HCT116 (cell line): ENCODE results near the gene SCFD2. TPM values are rescaled to one million over a fixed set of nuclear protein-coding genes. Genes with fewer than 3 reads are reported as not detected.

Experiments used
- ATAC-seq: fragments of 200-7000 bp; cut with Tn5 transposase; 2 replicates; pipeline ENCODE4 v1.9.1; 2020; ENCODE audit warnings: mild to moderate bottlenecking, moderate library complexity
- BruUV-seq: library from RNA; stranded (reverse); fragments of 400-500 nt; replicated peaks from 2 replicates; lab custom pipeline; 2021; lab: Mats Ljungman, UMichigan
- CTCF ChIA-PET: fragments of 300-600 bp; sonication (Branson Sonifier 250); formaldehyde crosslinking; loops from one replicate; lab custom pipeline; 2021; ENCODE audit warnings: antibody characterized with exemption; lab: Charles Lee
- POLR2A ChIA-PET: fragments of 300-600, 350-600 bp; sonication (Branson Sonifier 250); formaldehyde crosslinking; loops from one replicate; lab custom pipeline; 2021; ENCODE audit warnings: antibody characterized with exemption; lab: Charles Lee
- RAD21 ChIA-PET, 2 experiments: fragments of 300-600 bp; sonication (Branson Sonifier 250); formaldehyde crosslinking; loops; one replicate each; lab custom pipeline; 2023; ENCODE audit warnings: low total read pairs in 2 of 2; ENCODE audit not compliant: uncharacterized antibody in 2 of 2, unreplicated experiment in 2 of 2, low non-redundant PET in 1 of 2; lab: Charles Lee
- DNase-seq: peaks from one replicate; pipeline ENCODE4 v3.0.0-alpha.2; 2010; ENCODE audit warnings: low read depth, low spot score
- H2AFZ ChIP-seq: fragments of 200-600 bp; shearing (Covaris generic), sonication (generic); 2 replicates; pipeline ENCODE4 v1.6.1; 2017; ENCODE audit warnings: low read depth, mixed run types, mixed read lengths, antibody characterized with exemption, low read length; ENCODE audit not compliant: poor library complexity, severe bottlenecking
- H3K27ac ChIP-seq: 2 replicates; pipeline ENCODE4 v1.5.1; 2012; ENCODE audit warnings: low read depth, low read length
- H3K27me3 ChIP-seq: fragments of 200-600 bp; sonication (generic); 2 replicates; pipeline ENCODE4 v1.6.1; 2016; ENCODE audit warnings: mixed run types, low read length, mixed read lengths; ENCODE audit not compliant: insufficient read depth
- H3K36me3 ChIP-seq, 2 experiments: fragments of 200-500 bp in 1 of 2; fragments of 200-600 bp in 1 of 2; sonication (Bioruptor generic) in 1 of 2; sonication (generic) in 1 of 2; 2 replicates each; pipeline versions ENCODE4 v1.5.1 to v1.6.1; 2014 to 2016; ENCODE audit warnings: low read length in 2 of 2, inconsistent platforms in 1 of 2, mixed read lengths in 1 of 2, mixed run types in 1 of 2; ENCODE audit not compliant: insufficient read depth in 2 of 2, control insufficient read depth in 1 of 2
- H3K4me1 ChIP-seq, 2 experiments: fragments of 200-600 bp in 1 of 2; sonication (generic) in 1 of 2; 2 replicates each; pipeline versions ENCODE4 v1.5.1 to v1.6.1; 2012 to 2017; ENCODE audit warnings: low read length in 2 of 2, inconsistent platforms in 1 of 2, mild to moderate bottlenecking in 1 of 2, mixed read lengths in 1 of 2, mixed run types in 1 of 2, moderate library complexity in 1 of 2; ENCODE audit not compliant: insufficient read depth in 2 of 2, control insufficient read depth in 1 of 2
- H3K4me2 ChIP-seq: fragments of 200-600 bp; sonication (generic); 2 replicates; pipeline ENCODE4 v1.6.1; 2017; ENCODE audit warnings: mixed run types, low read length, mixed read lengths
- H3K4me3 ChIP-seq, 2 experiments: fragments of 200-600 bp in 1 of 2; sonication (generic) in 1 of 2; replicated peaks in 1 of 2; 2 replicates each; pipeline ENCODE4 v1.5.1; 2011 to 2016; ENCODE audit warnings: low read length in 2 of 2, control low read depth in 1 of 2, low read depth in 1 of 2, mild to moderate bottlenecking in 1 of 2, mixed read lengths in 1 of 2, mixed run types in 1 of 2
- H3K79me2 ChIP-seq: fragments of 200-600 bp; sonication (generic); 2 replicates; pipeline ENCODE4 v1.6.1; 2017; ENCODE audit warnings: mild to moderate bottlenecking, mixed run types, low read length, moderate library complexity, mixed read lengths; ENCODE audit not compliant: insufficient read depth
- H3K9ac ChIP-seq: fragments of 200-600 bp; sonication (generic); 2 replicates; pipeline ENCODE4 v1.6.1; 2016; ENCODE audit warnings: low read length, mixed read lengths
- H3K9me2 ChIP-seq: fragments of 200-600 bp; sonication (generic), shearing (Covaris generic); 2 replicates; pipeline ENCODE4 v1.6.1; 2017; ENCODE audit warnings: mixed run types, mild to moderate bottlenecking, moderate library complexity; ENCODE audit not compliant: insufficient read depth
- H3K9me3 ChIP-seq, 2 experiments: fragments of 200-500 bp in 1 of 2; fragments of 200-600 bp in 1 of 2; sonication (Bioruptor generic) in 1 of 2; sonication (generic) in 1 of 2; 2 replicates each; pipeline ENCODE4 v1.6.1; 2014 to 2017; ENCODE audit warnings: low read length in 2 of 2, mixed read lengths in 2 of 2, inconsistent platforms in 1 of 2, low read depth in 1 of 2, mild to moderate bottlenecking in 1 of 2, mixed run types in 1 of 2, moderate library complexity in 1 of 2; ENCODE audit not compliant: control insufficient read depth in 1 of 2, insufficient read depth in 1 of 2
- H4K20me1 ChIP-seq: fragments of 200-600 bp; sonication (generic), shearing (Covaris generic); 2 replicates; pipeline ENCODE4 v1.6.1; 2017; ENCODE audit warnings: mixed run types, mild to moderate bottlenecking, moderate library complexity; ENCODE audit not compliant: insufficient read depth
- CEBPB ChIP-seq: IDR thresholded peaks from 2 replicates; pipeline ENCODE4 v1.6.1; 2012; ENCODE audit warnings: low read depth
- EGR1 ChIP-seq: IDR thresholded peaks from 2 replicates; pipeline ENCODE4 v1.6.1; 2012; ENCODE audit warnings: low read depth
- ELF1 ChIP-seq: IDR thresholded peaks from 2 replicates; pipeline ENCODE4 v1.6.1; 2012; ENCODE audit warnings: low read depth, borderline replicate concordance
- EZH2 ChIP-seq: fragments of 200-600 bp; sonication (generic); IDR thresholded peaks from 2 replicates; pipeline ENCODE4 v1.6.1; 2017; ENCODE audit warnings: antibody characterized with exemption, mixed run types
- JUND ChIP-seq: IDR thresholded peaks from 2 replicates; pipeline ENCODE4 v1.6.1; 2012
- POLR2A ChIP-seq: IDR thresholded peaks from 2 replicates; pipeline ENCODE4 v1.7.0; 2011; ENCODE audit warnings: borderline replicate concordance; ENCODE audit not compliant: insufficient read depth, insufficient read length; ENCODE audit errors: extremely low read depth
- REST ChIP-seq: IDR thresholded peaks from 2 replicates; pipeline ENCODE4 v1.6.1; 2012; ENCODE audit warnings: low read depth
- SIN3A ChIP-seq: IDR thresholded peaks from 2 replicates; pipeline ENCODE4 v1.6.1; 2012; ENCODE audit warnings: low read depth
- TCF7L2 ChIP-seq: IDR thresholded peaks from 2 replicates; pipeline ENCODE4 v1.7.0; 2011; ENCODE audit warnings: borderline replicate concordance, inconsistent platforms; ENCODE audit not compliant: insufficient read depth, insufficient read length; ENCODE audit errors: extremely low read depth
- YY1 ChIP-seq: IDR thresholded peaks from 2 replicates; pipeline ENCODE4 v1.6.1; 2011; ENCODE audit warnings: low read length, low read depth, moderate library complexity, mild to moderate bottlenecking; ENCODE audit not compliant: insufficient replicate concordance; ENCODE audit errors: extremely low read depth
- ZBTB33 ChIP-seq: IDR thresholded peaks from 2 replicates; pipeline ENCODE4 v1.6.1; 2011; ENCODE audit warnings: mild to moderate bottlenecking, low read length, moderate library complexity; ENCODE audit not compliant: insufficient replicate concordance; ENCODE audit errors: extremely low read depth
- ZNF274 ChIP-seq: fragments of 200-500 bp; sonication (Bioruptor generic); IDR thresholded peaks from 2 replicates; pipeline ENCODE4 v1.6.1; 2014; ENCODE audit warnings: mild to moderate bottlenecking, low read depth, low read length, inconsistent platforms
- intact Hi-C: fragments of 100-400 bp; cut with micrococcal nuclease; formaldehyde crosslinking; loops from 2 replicates; pipeline ENCODE4 v1.10.0; 2022
- total RNA-seq: library from RNA; stranded (reverse); gene quantifications from one replicate; pipeline ENCODE4 v1.2.1, GENCODE V29; 2021; ENCODE audit not compliant: unreplicated experiment
- TF ChIP-seq, protein P1 (sequence below): IDR thresholded peaks from 2 replicates; pipeline ENCODE4 v1.6.1; 2012

Gene SCFD2
- total RNA-seq, 1 experiment from 2014 or later: 13.6 TPM

- no peak overlapping the region for H3K4me2 ChIP-seq
- no peaks in the 10 kb centered on the region for H3K9me2 ChIP-seq
- ChIA-PET RAD21 (no interaction called here), CTCF (no interaction called here), POLR2A (no interaction called here)
- H2AFZ ChIP-seq: no peak overlapping the region
- H3K27ac ChIP-seq: no peak overlapping the region
- no peaks in the 10 kb centered on the region for H3K27me3 ChIP-seq
- H3K4me3 ChIP-seq: no peak overlapping the region
- H4K20me1 ChIP-seq: no peaks in the 10 kb centered on the region
- H3K79me2 ChIP-seq: no peaks in the 10 kb centered on the region
- no peak for DNase-seq
- TF ChIP-seq TCF7L2 (no peak), ZBTB33 (no peak), EZH2 (no peak), JUND (no peak), CEBPB (no peak), EGR1 (no peak), YY1 (no peak), POLR2A (no peak), REST (no peak), ZNF274 (no peak), SIN3A (no peak), ELF1 (no peak)
- TF ChIP-seq, protein P1, sequence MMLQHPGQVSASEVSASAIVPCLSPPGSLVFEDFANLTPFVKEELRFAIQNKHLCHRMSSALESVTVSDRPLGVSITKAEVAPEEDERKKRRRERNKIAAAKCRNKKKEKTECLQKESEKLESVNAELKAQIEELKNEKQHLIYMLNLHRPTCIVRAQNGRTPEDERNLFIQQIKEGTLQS: no peak
- no peak overlapping the region for H3K9ac ChIP-seq
- ATAC-seq: no peak
- no TSS peak for BruUV-seq
- intact Hi-C loops: no loop called here
- peaks cover 0 to 10% of the 10 kb centered on the region in 2 experiments; a peak in 1 of 4 replicates for H3K4me1 ChIP-seq
- no peaks in the 10 kb centered on the region for H3K9me3 ChIP-seq
- no peaks in the 10 kb centered on the region for H3K36me3 ChIP-seq
Observed at GRCh38 chr4:52998413-52998812, 367.4 kb downstream of the SCFD2 start.
